IPS-18a (cell line): ENCODE results near the gene GRIFIN.

Source experiments
- H3K27ac ChIP-seq: one replicate; pipeline ENCODE4 v1.5.1; 2013; ENCODE audit warnings: low read length
- H3K27me3 ChIP-seq: one replicate; pipeline ENCODE4 v1.6.1; 2013; ENCODE audit warnings: mild to moderate bottlenecking, low read length; ENCODE audit not compliant: control insufficient read depth, insufficient read depth
- H3K36me3 ChIP-seq: one replicate; pipeline ENCODE4 v1.6.1; 2013; ENCODE audit warnings: low read depth, low read length; ENCODE audit not compliant: control insufficient read depth
- H3K4me1 ChIP-seq: one replicate; pipeline ENCODE4 v1.6.1; 2013; ENCODE audit warnings: low read depth, low read length; ENCODE audit not compliant: control insufficient read depth
- H3K4me3 ChIP-seq: one replicate; pipeline ENCODE4 v1.5.1; 2013; ENCODE audit warnings: low read length
- H3K9ac ChIP-seq: one replicate; pipeline ENCODE4 v1.6.1; 2013; ENCODE audit warnings: mild to moderate bottlenecking, low read length, moderate library complexity
- H3K9me3 ChIP-seq: one replicate; pipeline ENCODE4 v1.6.1; 2013; ENCODE audit warnings: low read depth, low read length; ENCODE audit not compliant: control insufficient read depth

Gene GRIFIN

GRCh38 chr7:2435146-2435545, 41.1 kb downstream of the GRIFIN start:
- Histone ChIP-seq H3K4me3 (no peak overlapping the region), H3K27ac (no peak overlapping the region), H3K9ac (no peak overlapping the region), H3K9me3 (no peaks in the 10 kb centered on the region), H3K4me1 (no peaks in the 10 kb centered on the region), H3K27me3 (no peaks in the 10 kb centered on the region), H3K36me3 (peaks cover 7% of the 10 kb centered on the region)

- Histone ChIP-seq H3K9ac (no peak overlapping the region), H3K36me3 (peaks cover 7% of the 10 kb centered on the region), H3K4me3 (no peak overlapping the region), H3K27me3 (no peaks in the 10 kb centered on the region), H3K4me1 (no peaks in the 10 kb centered on the region), H3K9me3 (no peaks in the 10 kb centered on the region), H3K27ac (no peak overlapping the region)
Observed at GRCh38 chr7:2433713-2434550, 42.3 kb downstream of the GRIFIN start.

- Histone ChIP-seq H3K27me3 (no peaks in the 10 kb centered on the region), H3K9ac (no peak overlapping the region), H3K4me1 (no peaks in the 10 kb centered on the region), H3K27ac (no peak overlapping the region), H3K4me3 (no peak overlapping the region), H3K9me3 (no peaks in the 10 kb centered on the region), H3K36me3 (peaks cover 7% of the 10 kb centered on the region)
Observed at GRCh38 chr7:2432910-2433712, 43.1 kb downstream of the GRIFIN start.

- Histone ChIP-seq H3K4me3 (no peak overlapping the region), H3K27me3 (no peaks in the 10 kb centered on the region), H3K9ac (no peak overlapping the region), H3K36me3 (peaks cover 7% of the 10 kb centered on the region), H3K27ac (no peak overlapping the region), H3K9me3 (no peaks in the 10 kb centered on the region), H3K4me1 (no peaks in the 10 kb centered on the region)
Observed at GRCh38 chr7:2431260-2431867, 44.8 kb downstream of the GRIFIN start.

- no peak overlapping the region for H3K4me3 ChIP-seq
- H3K27me3 ChIP-seq, result no peaks in the 10 kb centered on the region
- H3K27ac ChIP-seq, result no peak overlapping the region
- peaks cover 8% of the 10 kb centered on the region for H3K4me1 ChIP-seq
- no peaks in the 10 kb centered on the region for H3K9me3 ChIP-seq
- H3K9ac ChIP-seq, result no peak overlapping the region
- no peaks in the 10 kb centered on the region for H3K36me3 ChIP-seq
Observed at GRCh38 chr7:2425749-2426148, 50.4 kb downstream of the GRIFIN start.
